NCI-H1092 treated with DMSO at 0.1 percent for 48 hours (cell line): ENCODE data around the gene GNAZ.

Experiments
- DNase-seq: peaks from one replicate; lab custom pipeline; 2025; lab: John Stamatoyannopoulos, UW

GNAZ gene

DNA sequence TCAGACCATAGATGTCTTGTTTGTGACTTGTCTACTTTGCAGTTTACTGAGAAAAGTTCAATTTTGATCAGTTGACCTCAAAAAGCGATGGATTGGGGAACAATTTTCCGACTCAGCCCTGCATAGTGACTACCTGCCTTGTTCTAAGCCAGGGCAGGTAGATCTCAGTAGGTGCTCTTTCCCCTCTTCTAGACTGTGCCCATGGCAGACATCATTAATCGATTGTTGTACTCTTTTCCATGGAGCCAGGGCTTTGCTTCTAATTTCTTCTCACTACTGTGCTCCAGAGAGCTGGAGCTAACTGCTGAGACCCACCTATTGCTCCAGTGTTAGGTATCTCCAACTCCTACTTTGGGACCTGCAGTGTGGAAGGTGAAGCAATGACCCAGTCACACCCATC is 84.8 kb downstream of the GNAZ start:
- no peak for DNase-seq

DNA sequence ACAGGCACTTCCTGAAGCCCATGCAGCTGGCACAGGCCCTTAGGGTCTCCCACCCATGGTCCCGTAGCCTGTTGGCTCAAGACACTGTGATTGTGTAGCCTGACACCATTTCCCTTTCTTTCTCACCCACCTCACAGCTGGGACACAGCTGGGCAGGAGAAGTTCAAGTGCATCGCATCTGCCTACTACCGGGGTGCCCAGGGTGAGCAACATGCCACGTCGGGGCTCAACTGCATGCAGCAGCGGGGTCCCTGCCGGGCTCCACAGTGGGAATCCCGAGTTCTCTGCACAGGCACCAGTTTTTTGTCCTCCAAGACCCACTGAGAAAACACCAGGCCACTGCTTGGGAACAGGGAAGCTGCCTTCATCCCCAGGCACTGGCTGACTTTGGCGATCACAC is 85.5 kb downstream of the GNAZ start:
- DNase-seq: no peak

- DNase-seq: no peak
These were observed 86.0 kb downstream of the GNAZ start for GRCh38 chr22:23156286-23156685.

DNA sequence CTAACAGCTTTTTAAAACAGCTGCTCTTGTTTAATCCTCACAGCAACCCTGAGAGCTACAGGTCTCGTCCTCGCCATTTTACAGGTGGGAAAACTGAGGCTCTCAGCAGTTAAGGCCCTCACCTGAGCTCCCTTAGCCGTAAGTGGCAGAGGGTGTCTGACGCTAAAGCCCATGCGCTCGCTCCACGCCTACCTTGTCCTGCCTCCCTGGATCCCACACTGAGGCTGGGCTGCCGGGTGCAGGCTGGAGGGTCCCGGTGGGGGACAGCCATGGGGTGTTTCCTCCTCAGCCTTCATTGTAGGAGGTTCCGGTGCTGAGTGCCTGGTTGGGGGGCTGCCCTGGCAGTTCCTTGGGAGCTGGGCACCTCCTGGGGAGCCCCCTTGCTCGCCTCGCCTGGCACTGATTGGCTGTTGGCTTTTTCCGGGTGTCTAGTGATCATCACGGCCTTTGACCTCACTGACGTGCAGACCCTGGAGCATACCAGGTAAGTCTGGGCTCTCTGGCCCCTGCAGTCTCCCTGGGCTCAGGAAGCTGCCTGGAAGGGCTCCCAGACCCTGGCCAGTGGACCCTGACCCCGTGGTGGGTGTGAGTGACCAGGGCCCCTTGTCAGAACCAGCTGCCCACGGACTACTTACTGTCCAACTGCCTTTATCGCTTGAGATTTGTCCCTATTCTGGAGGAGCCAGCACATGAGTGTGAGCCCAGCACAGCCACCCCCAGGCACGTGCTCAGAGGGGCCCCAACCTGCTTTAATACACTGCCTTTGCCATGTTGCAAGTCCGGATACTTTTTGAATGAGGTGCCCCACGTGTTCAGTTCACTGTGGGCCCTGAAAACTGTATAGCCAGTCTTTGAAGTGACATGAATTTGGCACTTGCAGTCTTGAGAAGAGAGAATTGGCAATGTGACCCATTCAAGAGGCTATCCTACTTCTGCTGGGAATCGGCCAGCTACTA is 87.5 kb downstream of the GNAZ start:
- DNase-seq: no peak

DNA sequence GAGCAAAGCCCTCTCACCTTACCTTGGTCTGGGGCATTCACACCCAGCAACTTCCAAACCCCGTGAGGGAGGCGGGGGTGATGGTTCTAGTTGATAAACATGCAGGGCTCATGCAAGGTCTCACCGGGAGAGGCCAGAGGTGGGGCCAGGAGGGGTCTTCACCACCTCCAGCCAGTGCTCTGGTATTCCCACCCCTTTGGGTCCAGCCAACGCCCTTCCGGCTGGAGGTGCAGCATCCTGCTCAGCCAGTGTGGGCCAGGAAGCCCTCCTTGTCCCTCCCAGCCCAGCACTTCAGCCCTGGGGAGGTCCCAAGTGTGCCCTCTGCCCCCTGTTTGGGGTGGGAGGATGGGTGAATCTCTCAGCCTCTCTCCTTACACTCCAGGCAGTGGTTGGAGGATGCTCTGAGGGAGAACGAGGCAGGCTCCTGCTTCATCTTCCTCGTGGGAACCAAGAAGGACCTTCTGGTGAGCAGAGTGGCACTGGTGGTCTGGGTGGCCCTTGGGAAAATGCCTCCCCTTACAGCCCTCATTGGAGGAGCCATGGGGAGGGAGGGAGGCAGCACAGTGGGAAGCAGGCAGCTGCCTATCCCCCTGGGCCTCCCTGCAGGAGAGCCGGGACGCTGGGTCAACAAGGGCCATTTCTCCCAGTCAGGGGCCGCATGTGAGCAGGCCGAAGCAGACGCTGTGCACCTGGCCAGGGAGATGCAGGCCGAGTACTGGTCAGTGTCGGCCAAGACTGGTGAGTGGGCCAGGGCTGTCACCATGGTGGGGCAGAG is 88.4 kb downstream of the GNAZ start:
- no peak for DNase-seq

- DNase-seq: no peak
These were observed 88.9 kb downstream of the GNAZ start for GRCh38 chr22:23159291-23159630.

DNA sequence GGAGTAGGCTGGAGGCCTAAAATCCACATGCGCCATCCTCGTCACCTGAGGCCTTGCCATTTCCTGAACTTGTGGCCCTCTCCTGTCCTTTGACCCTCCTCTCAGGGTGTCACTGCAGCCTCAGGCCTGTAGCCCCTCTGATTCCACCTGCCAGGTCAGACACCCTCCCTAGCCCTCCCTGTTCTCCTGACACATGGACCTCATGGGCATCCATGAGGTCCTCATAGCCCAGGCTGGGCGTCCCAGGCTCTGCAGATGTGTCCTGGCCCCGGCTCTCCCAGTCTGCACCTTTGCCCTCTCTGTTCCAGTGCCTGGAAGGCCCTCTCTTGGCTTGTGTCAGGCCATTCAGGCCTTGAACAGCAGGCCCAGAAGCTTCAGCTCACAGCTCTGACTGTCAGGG is 90.7 kb downstream of the GNAZ start:
- DNase-seq: no peak

GRCh38 chr22:23161574-23161973 is 91.3 kb downstream of the GNAZ start:
- no peak for DNase-seq

GRCh38 chr22:23163665-23164064 is 93.3 kb downstream of the GNAZ start:
- peak; percentile 67 for DNase-seq

GRCh38 chr22:23164091-23164490 is 93.8 kb downstream of the GNAZ start:
- DNase-seq: peak; percentile 25

DNA sequence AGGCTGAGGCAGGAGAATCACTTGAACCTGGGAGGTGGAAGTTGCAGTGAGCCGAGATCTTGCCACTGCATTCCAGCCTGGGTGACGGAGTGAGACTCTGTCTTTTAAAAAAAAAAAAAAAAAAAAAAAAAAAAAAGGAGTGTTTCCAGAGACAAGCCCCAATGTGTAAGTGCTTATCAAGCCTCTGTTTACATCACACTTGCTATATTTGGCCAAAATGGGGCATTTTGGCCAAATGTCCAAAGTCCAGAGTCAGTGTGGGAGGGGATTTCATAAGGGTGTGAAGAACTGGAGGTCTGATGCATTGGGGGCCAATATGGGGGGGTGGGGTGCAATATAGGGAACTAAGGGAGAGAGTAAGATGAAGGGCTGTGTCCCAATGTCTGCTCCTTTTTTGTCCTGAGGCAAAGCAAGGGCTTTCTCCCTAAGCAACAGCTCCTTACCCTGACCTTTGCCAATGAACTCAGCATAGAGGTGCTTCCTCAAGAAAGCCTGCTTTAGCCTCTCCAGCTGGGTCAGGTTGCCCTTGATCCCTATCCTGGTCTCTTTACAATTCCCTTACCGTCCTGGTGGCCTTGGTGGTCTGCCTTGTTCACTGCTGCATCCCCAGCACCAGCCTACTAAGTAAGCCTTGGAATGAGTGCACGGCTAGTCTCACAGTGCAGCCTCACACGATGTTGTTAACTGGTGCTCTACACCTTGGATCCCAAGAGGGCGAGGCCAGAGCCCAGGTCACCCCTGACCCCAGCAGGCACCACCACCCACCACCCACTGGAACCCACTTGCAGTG is 95.9 kb downstream of the GNAZ start:
- DNase-seq: no peak

GRCh38 chr22:23166841-23167616 is 96.7 kb downstream of the GNAZ start:
- DNase-seq: no peak

DNA sequence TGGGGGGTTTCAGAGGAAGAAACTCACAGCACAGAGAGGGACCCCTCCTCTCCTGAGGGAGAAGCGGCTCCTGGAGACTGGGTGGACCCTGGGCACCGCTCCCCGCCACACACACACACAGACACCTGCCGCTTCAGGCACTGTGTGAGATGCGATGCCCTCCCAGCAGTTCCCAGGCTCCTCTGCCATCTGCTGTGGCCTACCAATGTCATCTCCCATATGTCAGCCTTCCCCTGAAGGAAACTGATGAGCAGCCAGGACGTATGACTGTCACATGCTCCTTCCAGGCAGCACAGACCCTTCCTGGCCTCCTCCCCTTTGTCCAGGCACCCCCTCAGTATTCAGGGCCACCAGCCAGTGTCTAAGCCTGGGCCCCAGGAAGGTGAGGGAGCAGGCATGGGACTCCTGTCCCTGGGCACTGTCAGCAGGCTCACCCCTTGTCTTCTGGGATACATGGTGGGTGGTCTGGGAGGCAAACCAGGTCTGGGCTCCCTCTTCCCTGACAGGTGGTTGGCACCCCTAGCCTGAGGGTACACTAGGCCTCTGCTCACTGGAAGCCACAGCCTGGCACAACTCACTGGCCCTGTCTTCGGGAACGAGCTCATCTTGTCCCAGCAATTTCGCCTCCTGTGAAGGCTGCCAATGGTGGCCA is 98.2 kb downstream of the GNAZ start:
- no peak for DNase-seq

DNA sequence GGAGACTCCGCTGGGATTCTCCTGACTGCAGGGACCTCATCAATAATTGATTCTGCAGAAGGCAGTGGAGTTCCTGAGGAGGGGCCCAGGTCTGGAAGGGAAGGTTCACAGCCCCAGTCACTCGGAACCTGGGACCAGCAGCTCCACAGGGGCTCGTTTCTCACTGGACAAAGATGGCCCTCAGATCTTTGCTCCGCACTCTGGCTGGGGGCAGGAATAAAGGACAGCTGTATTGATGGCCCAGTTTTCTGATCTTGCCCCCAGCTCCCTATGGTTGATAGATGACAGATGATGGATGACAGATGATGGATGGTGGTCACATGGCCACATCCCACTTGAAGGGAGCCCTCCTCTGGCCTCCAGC is 98.7 kb downstream of the GNAZ start:
- DNase-seq: no peak
